Stimulated activated CD4-positive, alpha-beta T cell treated with anti-CD3 and anti-CD28 coated beads, Interleukin-2, amount 100 ng/mL, for 48 hours (primary cell): ENCODE data around the gene STK10.

Experiments used
- DNase-seq, 2 donors: peaks; one replicate each; pipeline ENCODE4 v3.0.0-alpha.2; 2020

Gene STK10

DNA sequence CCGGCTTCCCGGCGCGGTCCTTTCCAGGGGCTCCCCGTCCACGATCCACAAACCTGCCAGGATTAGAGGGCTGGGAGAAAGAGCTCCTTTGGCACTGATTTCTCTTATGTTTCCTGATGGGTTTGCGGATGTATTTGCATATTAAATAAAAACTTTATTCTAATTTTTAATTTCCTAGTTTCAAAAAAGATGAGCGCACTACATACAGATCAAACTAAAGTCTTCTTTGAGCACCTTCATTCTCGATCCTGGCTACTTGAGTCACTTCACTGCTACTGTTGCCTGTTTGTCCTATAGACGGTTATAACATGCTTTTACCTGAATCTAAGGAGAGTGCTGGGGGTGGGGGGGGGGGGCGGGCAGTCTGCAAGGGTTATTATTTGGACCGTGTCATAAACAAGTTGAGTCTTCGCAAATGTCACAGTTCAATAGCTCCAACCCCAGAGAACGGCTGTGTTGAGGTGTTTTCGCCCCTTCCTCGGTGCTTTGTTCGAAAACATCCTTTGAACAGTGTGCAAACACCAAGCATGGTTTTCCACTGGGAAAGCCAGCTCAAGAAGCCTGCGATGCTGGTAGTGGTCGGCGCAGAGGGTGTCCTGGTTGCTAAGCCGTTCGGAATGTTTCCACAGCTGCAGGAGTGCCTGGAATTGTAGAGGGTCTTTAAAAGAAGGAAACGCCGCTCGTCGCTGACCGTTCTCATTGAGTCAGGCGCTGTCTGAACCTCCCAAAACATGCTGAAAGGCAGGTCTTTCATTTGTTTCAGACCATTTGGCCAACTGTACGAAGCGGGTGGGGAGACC is 1.1 kb upstream of the STK10 start:
- no peak for DNase-seq

DNA sequence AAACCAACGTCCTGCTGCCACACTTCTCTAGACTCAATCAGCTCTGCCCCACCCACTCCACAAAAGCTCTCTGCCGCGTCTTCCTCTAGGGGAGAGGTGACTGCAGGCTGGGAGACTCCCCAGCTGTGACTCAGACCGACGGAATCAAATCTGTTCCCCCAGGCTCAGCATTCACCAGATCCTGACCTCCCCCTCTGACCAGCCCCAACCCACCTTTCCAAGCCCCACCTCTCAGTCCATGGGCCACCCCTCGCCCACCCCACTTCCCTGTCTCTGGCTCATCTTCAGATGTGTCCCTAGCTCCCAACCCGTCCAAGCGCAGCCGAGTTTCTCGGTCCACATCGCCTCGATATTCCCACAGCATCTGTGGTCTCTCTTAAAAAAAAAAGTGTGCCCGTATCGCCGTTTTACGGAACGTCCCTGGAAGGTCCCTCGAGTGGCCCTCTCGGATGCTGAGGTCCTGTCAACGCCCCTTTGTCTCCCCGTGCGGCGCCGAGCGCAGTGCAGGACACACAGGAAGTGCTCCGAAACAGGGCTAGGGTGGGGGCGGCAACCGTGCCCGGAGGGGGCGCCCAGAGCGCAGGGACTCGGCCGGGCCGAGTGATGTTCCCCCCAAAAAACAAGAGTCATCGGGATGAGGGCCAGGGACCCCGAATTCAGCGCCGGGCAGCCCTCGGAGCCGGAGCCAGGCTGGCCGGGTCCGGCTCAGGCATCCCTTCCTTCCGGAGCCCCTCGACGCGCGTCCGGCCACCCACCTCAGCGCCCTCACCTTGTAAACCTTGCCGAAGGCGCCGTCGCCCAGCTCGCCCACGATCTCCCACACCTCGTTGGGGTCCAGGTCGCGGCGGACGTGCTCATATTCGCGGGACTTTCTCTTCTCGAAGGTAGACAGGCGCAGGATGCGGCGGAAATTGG is 649 bp downstream of the STK10 start:
- peak in 1 of 2 donors; percentile 64 for DNase-seq

DNA sequence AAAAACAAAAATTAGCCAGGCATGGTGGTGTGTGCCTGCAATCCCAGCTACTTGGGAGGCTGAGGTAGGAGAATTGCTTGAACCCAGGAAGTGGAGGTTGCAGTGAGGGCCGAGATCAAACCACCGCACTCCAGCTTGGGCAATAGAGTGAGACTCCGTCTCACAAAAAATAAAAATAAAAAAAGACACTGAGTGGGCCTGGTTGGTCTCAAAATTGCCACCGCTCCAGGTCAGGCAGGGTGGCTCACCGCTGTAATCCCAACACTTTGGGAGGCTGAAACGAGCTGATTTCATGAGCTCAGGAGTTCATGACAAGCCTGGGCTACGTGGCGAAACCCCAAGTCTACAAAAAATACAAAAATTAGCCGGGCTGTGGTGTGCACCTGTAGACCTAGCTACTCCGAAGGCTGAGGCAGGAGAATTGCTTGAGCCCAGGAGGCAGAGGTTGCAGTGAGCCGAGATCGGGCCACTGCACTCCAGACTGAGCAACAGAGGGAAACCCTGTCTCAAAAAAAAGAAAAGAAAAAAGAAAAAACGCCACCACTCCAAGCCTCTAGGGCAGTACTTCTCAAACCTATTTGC is 1.8 kb downstream of the STK10 start:
- no peak for DNase-seq

DNA sequence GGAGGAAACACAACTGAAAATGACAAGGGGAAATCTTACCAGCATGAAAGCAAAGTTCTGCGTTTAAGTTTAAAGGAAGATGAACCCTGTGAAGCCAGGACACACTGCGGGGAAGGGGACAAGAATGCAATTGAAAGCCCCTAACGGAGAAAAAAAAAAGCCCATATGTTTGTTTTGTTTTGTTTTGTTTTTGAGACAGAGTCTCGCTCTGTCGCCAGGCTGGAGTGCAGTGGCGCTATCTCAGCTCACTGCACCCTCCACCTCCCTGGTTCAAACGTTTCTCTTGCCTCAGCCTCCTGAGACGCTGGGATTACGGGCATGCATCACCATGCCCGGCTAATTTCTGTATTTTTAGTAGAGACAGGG is 2.9 kb downstream of the STK10 start:
- no peak for DNase-seq

DNA sequence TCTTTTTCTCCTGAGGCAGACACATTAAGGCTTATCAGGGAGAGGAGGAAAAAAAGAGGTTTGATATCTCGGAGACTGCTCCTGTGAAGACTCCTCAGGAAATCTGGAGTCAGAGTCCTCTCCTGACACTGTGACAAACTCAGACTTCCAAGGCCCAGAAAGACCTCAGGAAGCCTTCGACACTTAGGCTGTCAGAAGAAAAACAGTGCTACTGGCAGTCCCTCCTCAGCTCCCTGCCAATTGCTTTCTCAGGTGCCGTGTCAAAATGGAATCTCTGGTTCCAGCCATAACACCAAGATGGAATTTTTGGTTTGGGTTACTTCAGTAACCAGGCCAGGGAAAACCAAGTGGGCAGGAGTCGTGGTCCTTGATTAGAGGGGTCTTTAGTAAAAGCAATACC is 4.1 kb downstream of the STK10 start:
- DNase-seq: no peak

DNA sequence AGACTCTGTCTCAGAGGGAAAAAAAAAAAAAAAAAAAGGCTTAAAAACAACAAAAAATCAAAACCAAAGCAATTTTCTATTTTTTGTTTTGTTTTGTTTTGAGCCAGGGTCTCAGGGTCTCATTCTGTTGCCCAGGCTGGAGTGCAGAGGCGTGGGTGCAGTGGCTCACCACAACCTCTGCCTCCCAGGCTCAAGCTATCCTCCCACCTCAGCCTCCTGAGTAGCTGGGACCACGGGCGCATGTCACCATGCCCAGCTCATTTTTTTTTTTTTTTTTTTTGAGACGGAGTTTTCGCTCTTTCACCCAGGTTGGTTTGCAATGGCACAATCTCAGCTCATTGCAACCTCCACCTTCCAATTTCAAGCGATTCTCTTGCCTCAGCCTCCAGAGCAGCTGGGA is 5.7 kb downstream of the STK10 start:
- DNase-seq: no peak

DNA sequence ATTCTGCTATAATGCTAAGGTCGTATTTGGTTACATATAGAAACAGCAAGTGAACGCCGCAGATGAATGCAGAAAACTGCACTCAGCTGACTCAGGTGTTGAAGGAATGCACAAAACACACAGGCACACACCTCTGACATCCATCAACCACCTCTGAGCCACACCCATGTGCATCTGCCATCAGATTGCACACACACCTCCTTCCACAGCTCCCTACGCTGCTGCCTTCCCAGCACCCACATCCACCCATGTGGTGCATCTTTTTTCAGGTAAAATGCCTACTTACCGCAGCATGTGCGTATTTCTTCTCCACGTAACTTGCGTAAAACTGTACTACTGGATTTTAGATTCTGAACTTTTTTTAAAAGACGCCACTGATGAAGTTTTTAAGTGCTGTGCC is 7.1 kb downstream of the STK10 start:
- DNase-seq: no peak

DNA sequence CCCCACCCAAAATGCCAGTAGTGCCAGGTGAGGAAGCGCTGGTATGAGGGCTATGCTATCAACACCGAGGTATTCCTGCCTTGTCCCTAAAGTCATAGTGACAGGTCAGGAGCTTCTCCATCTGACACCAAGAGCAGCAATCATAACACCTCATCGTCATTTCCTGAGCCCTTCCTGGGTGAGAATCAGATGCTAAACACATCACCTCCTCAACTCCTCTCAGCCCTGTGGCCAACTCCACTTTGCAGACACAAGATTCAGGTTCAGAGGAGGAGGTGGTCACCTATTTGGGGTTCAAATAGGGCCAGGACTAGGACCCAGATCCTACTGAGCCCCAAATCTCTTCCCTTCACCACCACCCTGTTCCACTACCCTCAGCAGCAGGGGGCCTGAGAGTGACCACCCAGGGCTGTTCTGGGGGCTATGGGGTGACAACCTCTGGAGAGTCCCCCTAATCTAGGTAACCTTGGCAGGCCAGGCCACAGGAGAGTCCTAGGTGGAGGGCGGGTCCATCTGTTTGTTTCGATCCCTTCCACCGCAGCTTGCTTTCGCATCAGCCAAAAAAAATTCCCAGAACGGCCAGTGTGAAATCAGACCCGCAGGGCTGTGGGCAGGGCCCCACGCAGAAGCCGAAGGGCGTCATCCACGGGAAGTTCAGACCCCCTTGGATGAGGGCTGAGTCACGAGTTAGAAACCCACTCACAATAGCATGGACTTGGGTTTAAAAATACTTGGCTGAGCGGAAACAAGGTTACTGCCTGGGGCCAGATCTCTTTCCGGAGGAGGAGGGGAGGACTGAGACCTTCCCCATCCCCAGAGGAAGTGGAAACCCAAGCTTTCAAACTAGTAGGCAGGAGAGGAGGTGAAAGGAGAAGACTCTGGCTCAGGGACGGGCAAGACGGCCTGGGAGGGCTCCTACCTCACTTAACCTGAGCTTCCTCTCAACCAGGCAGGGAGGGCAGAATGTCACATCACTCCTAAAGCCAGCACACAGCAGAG is 8.7 kb downstream of the STK10 start:
- DNase-seq: no peak

DNA sequence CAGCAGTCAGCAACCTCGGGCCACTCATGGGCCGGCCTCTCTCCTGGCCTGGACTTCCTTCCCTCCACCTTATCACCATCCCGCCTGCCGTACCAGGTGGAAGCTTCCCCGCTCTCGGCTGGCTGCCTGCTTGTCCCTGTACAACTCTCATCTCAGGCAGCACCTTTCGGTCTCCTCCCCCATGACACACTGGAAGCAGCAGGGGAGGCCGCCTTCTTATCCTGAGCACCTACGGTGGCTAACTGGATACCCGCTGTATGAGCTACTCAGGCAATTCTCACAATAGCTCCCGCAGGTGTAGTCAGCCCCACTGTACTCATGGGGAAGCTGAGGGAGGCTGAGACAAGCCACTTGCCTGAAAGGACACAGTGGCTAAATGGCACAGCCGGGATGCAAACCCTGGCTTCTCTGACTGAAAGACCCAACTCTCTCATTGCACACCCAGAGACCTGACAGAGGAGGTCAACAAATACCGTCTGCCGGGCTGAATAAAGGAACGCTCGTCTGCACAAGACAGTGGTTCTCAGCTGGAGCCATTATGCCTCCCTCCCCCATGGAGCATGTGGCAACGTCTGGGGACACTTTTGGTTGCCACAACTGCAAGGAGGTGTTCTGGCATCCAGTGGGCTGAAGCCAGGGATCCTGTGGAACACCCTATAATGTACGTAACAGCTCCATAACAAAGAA is 9.6 kb downstream of the STK10 start:
- no peak for DNase-seq

DNA sequence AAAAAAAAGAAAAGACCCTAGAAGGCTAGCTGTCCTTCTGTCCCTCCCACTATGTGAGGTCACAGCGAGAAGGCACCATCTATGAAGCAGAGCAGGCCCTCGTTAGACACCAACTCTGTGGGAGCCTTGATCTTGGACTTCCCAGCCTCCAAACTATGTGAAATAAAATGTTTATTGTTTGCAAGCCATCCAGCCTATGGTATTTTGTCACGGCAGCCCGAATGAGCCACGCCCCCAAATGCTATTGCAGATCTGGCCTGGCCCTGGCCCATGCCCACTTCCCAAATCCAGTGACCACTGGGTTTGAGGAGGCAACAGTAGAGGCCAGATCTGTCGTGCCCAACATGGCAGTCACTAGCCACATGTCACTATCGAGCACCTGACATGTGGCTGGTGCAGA is 10.8 kb downstream of the STK10 start:
- DNase-seq: no peak

DNA sequence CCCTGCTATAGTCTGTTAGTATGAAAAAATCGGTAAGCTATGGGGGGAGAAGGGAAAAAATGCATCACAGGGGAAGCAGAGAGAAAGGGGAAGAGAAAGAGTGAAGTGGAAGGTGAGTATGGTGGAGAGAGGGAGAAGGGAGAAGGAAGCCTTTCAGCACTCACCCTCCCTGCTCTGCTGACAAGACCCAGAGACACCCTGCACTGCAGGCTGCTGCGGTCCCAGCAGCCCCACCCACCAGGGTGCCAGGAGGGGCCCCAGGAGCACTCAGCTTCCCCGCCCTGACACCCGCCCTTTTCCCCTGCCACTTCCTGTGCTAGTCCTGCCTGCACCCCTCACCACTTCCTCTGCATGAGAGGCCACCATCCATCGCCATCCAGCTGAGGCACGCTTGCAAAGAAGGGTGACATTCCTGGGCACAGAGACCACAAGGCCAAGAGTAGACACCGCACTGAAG is 12.7 kb downstream of the STK10 start:
- DNase-seq: peak; percentile 75 to 78

DNA sequence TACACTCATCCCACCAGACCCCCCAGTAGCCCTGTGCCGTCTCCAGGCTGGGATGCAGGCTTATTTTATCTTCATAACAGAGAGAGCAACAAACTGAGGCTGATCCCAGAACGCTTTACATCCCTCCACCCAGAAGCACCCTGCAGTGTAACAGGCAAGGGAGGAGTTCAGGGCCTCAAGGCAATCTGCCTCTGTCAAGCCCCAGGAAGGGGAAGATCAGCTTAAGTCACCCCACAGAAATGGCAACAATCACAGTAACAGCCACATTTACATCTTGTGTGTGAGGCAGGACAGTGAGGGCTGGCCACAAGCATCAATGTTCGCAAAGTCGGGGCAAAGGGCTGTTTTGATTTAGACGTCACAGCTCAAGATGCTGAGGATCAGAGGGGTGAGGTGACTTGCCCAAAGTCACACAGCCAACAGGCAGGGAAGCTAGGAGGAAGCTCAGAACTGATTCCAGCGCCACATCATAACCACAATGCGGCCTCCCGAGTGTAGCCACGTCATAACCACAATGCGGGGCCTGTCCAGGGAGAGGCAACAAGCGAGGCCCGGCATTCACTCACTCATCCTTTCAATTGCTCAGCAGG is 14.4 kb downstream of the STK10 start:
- peak; percentile 72 for DNase-seq

DNA sequence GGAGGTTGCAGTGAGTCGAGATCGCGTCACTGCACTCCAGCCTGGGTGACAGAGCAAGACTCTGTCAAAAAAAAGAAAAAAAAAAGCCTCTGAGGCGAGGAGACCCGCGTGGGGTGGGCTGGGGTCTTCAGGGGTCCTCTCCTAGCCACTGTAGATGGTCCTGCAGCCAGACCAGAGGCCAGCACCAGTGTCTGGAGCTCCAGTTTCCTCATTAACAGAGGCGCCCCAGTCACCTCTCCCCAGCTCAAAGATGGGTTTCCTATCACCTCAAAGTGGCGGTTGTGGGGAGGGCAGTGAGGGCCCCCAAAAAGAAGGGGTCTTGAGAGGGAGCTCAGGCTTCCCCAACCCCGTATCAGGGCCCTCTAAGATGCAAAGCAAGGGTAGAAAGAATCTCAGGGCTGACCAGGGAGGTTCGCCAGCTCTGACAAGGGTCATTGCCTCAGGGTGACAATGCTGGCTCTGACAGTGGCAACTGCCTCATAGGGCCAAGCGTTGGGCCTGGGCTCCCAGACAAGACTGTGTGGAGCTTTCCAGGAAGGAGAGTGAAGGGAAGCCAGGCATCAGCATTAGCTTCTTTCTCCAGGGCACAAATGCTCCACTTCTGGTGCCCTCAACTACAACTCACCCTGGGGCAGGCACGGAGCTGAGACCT is 15.0 kb downstream of the STK10 start:
- DNase-seq: no peak

DNA sequence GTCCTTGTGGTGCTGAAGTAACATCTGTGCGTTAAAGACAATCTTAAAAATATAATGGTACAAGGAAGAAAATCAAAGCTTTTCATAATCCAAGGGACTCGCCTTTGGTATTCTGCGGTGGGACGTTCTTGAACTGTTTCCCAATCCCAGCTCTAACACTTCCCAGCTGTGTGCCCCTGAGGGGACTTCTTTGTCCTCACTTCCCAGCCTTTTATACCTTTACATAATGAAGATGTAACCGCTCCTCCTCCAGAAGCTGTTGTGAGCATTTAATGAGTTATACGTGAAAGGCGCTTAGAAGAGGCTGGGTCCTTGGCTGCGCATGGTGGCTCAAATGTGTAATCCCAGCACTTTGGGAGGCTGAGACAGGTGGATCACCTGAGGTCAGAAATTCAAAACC is 16.9 kb downstream of the STK10 start:
- no peak for DNase-seq

DNA sequence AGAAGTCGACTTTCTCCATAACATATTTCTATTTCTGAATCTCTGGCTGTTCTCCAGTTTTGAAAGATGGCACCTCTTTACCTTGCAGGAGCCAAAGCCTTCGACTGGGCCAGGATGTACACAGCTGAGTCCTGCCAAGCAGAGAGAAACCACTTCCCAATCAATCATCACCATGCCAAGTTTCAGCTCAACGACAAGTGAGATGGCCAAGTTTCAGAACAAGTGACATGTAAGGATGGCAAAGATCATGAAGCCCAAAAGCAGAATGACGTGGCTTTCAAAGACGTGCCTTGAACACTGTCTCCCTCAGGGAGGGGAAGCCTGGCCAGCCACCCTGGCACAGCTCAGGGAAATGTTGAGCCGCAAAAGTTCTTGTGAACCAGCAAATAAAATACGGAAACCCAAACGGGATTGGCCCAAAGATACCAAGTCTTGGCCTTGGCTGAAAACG is 17.7 kb downstream of the STK10 start:
- DNase-seq: no peak

DNA sequence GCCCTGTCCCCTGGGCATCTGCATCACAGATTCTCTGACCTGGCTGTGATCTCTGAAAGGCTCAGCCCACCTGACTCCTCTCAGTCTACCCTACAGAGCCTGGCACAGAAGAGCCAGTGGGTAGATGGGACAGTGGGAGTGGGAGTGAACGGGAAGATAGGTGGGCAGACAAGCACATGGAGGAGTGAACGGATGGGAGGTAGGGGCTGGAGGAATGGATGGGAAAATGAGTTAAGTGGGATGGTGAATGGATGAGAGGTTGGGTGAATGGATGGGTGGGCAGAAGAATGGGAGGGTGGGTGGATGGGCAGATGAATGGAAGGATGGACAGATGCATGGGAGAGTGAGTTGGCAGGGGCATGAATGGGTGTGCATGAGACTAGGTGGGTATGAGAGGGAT is 18.8 kb downstream of the STK10 start:
- DNase-seq: no peak

DNA sequence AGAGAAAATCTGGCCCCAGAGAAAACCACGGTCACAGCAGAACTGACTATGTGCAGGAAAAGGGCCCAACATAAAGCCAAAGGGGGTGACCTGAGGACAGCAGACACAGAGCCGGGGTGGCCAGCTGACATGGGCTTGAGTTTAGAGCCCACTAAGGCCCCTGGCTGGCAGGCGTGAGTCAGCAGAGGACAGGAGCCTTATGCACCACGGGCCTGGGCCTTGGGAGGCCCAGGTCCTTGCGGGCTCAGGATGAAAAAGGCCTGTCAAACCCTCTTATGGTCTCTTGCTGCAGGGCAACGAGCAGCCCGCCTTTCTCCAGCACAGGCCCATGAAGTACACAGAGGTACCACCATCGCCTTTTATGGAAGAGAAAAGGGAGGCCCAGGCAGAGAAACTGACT is 19.7 kb downstream of the STK10 start:
- DNase-seq: no peak

DNA sequence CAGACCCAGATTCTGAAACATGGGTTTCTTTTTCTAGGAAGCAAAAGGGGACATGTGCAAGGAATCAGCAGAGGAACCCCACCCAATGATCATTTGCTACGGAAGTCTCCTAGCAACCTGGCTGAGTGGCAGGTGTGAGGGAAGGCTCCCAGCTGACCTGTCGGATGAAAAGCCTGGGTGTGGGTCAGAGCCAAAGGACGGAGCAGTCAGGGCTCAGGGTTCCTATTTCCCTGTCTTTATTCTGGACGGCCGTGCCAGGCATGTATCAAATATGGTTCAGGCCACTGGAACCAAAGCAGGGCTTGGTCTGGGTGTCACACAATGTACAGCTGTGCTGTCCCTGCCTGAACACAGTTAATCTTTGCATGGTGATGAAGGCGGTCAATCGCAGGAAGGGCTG is 20.1 kb downstream of the STK10 start:
- no peak for DNase-seq

DNA sequence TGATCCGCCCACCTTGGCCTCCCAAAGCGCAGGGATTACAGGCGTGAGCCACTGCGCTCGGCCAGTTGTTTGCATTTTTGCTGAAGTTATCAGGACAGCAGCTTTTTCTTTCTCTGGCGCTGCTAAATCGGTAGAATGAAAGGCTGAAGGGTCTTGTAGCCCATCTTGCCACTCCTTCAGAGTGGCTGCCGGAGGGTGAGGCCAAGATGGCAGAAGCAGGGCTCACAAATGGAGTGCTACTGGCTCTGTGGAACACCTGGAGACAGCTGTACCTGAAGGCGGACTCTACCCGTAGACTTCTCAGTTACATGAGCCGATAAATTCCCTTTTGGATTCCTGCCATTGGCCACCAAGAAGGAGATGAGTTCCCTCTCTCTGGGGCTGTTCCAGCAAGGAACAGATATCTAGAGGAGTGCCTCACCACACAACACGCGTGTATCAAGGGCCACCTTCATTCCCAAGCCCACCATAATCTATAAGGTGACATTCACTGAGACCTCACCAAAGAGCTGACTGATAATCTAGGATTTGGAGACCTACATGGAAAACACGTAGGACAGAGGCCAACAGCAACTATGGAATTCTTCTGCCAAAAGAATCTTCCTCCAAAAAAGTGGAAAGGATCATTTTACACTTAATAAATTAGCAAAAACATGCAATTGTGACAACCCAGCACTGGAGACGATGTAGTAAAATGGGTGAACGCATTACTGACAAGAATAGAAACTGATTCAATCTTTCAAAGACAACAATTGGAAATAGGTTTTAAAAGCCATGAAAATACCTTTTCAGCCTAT is 21.8 kb downstream of the STK10 start:
- no peak for DNase-seq

DNA sequence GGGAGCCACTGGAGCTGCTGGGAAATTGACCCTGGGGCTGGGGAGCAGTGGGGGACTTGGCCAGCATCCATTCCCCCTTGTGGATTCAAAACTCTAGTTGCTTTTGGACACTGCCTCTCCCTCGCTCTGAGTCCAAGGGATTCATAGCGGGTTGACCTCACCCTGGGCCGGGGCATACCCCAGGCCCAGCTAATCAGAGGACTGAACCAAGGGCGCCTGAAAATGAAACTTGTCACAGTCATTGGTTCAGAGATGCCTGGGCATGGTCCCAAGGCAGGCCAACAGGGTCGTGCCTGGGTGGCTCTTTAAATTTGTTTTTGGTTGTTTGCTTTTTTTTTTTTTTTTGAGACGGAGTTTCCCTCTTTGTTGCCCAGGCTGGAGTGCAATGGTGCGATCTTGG is 22.6 kb downstream of the STK10 start:
- no peak for DNase-seq
